Testis (tissue), 2 donors: ENCODE measurements around the gene DNAJB6.

Experiments
- CTCF ChIP-seq, 3 experiments: fragments of 450-650 bp in 2 of 3; fragments of 200-600 bp in 1 of 3; sonication (generic) in 1 of 3; IDR thresholded peaks; one replicate each; pipeline ENCODE4 v1.5.1; 2016 to 2019; ENCODE audit warnings: antibody characterized with exemption in 3 of 3, mild to moderate bottlenecking in 2 of 3, moderate library complexity in 1 of 3
- POLR2A ChIP-seq: fragments of 450-650 bp; IDR thresholded peaks from one replicate; pipeline ENCODE4 v1.6.1; 2017; ENCODE audit warnings: antibody characterized with exemption, mild to moderate bottlenecking, moderate library complexity

GRCh38 chr7:157358041-157358752 is 21.4 kb downstream of the DNAJB6 start:
- TF ChIP-seq CTCF (IDR thresholded peaks at IDR 0.05) (no peak), POLR2A (no peak)
